CD4-positive, alpha-beta T cell treated with Interleukin-4 for 4 hours (primary cell): ENCODE data around the gene ASCC1.
A peak's percentile ranks its signal among the peaks of the same experiment; 100 is the strongest.

Experiments used
- DNase-seq: peaks from one replicate; pipeline ENCODE4 v3.0.0-alpha.2; 2020

ASCC1 gene

DNA sequence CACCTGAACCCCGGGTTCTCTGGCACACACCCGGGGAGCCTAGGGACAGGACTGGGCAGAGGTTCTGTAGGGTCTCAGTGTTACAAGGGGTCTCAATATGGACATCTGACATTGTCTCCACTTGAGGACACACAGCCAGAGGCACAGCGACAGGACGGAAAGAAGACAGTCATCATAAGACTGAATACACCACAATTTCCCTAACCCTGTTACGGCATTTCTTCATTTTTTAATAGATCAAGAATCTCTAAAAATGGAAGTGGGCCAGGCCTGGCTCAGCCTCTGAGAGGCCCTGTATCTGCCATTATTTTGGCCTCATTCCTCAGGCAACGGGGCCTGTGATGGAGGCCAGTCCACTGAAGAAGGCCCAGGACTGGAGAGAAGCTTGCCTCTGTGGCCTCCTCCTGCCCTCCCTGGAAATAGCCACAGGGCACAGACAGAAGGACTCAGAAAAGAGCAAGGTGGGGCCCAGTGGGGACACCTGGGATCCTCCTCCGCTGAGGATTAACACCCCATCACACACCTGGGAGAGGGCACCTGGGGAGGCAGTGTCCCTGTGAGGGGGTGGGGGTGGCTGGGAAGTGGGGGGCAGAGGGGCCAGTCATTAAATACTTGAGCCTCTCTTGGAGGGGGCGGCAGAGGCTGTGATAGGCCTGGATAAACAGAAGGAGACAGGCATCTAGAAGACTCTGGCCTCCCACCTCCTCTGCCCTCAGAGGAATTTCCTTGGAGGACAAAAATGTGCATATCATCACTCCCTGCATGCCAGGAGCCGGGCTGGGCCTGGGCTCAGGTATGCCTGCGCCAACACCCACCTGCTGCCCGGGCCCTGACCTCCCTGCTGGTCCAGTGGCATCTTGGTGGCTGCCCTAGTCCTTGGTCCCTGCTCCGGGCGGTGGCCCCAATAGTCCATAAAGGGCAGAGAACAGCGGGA lies 135.8 kb downstream of the ASCC1 start:
- no peak for DNase-seq

DNA sequence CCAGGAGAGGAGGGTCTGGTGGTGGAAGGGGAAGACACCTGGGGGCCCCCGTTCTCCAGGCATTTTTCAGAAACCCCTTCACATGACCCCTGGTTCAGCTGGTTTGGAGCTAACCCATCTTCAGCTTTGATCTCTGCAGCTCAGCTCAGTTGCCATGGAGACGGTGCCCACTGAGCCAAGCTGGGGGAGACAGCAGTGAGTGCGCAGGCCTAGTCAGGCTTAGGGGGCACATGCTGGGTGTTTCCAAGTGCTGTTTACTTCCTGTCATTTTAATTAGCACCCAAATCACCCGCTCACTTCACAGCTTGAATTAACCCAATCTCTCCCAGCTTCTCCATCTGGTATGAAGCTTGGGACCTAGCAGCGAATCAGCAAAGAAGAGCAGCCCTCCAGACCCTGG lies 136.7 kb downstream of the ASCC1 start:
- DNase-seq, result peak; percentile 91

DNA sequence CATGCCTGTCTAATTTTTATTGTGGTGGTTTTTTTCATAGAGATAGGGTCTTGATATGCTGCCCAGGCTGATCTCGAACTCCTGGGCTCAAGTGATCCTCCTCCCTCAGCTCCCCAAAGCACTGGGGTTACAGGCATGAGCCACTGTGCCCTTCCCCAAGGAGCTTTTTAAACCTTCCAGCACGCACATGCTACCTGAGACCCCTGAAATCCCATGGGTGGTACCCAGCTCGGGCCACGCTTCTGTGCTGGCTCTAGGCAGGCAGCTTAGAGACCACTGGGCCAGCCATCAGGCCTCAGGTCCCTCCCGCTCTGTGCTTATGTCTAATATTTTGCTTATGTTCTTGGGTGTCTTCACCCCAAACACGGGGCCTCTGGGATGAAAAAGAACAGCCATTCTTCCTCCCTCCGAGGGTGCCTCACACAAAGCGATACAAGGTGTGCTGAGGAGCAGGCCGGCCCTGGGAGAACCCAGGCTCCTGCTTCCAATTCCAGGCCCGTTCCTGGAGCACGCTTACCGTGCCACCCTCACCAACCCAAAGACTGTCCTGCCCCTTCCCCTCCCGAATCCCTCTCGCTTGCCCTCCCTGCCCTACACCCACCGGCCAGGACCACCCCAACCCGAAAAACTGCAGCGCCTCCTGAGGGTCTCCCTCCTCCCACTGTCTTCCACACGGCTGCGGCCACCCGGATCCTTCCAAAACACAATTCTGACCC lies 138.6 kb downstream of the ASCC1 start:
- DNase-seq, result no peak

DNA sequence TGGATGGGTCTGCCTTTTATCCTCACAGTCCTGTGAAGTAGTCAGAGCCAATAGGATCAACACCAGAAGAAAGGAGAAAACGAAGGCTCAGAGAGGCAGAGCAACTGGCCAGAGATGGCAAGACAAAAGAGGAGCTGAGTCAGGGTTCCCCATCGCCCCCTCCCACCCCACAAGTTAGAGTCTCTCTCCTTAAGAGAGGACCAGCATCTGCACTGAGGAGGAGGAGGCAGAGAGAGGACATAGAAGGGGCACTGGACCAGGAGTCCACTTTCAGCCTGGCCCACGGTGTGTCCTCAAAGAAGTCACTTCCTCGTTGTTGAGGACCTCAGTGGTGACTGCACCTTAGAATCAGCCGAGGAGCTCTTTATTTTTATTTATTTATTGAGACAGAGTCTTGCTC lies 139.3 kb downstream of the ASCC1 start:
- DNase-seq, result no peak

DNA sequence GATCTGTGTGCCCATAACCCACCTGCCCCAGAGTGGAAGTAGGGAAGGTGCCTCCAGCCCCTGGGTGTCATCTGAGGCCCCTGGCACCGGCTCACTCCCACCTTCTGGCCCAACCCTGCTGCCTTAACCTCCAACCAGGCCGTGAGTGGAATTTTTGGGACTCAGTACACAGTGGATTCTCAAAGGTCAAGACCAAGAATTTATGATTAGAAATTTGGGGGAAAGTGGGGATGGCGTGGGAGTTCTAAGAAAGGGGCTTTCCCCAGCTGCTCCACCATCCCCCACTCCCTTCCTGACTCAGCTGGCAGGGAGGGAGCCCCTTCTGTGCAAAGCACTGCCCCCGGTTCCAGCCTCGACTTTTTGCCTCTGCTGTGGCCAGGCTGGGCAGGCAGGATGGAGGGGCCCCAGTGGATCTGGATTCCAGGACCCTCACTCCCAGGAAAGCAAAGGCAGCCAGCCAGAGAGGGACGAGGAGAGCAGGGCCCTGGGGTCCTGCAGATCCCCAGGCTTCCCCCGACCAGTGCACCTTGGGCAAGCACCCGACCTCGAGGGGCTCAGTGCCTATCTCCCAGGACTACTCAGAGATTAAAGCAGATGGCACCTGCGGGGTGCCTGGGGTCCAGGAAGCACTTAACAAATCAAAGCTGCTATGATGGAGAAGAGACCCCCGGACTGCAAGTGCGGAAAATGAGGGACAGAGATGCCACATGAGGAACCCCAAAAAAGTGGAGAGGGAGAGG lies 140.5 kb downstream of the ASCC1 start:
- DNase-seq, result no peak

DNA sequence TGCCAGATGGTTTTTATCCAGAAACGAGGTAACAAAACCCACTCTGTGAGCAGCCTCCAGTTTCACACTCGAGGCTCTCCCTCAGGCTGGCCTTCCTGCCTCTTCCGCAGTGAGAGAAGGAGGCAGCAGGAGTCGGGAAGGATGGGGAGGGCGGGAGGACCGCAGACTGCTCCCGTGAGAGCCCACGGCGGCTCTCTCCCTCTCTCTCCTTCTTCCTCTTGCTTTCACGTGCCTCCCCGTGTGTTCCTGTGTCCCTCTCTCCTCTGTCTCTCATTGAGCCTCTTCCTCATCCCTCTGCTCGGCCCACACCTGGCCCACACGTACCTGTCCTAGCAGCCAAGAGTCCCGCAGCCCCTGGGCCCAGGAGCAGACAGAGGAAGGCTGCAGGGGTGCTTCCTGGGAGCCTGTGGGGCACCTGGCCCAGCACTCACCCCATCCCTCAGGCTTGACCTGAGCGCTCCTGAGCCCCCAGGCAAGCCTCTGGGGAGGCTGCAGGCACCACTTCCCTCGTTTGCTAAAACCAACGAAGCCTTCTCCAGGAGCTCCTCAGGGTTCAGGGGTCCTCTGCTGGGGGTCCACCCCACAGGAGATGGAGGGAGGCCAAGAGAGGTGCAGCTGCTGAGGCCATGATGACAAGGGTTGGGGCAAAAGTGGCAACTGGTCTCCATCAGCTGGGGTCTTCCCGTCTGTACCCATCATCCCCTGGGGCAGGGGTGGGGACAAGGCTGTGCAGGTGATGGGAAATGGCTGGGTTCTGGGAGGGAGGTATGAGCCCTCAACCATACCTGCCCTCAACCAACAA lies 141.3 kb downstream of the ASCC1 start:
- no peak for DNase-seq

DNA sequence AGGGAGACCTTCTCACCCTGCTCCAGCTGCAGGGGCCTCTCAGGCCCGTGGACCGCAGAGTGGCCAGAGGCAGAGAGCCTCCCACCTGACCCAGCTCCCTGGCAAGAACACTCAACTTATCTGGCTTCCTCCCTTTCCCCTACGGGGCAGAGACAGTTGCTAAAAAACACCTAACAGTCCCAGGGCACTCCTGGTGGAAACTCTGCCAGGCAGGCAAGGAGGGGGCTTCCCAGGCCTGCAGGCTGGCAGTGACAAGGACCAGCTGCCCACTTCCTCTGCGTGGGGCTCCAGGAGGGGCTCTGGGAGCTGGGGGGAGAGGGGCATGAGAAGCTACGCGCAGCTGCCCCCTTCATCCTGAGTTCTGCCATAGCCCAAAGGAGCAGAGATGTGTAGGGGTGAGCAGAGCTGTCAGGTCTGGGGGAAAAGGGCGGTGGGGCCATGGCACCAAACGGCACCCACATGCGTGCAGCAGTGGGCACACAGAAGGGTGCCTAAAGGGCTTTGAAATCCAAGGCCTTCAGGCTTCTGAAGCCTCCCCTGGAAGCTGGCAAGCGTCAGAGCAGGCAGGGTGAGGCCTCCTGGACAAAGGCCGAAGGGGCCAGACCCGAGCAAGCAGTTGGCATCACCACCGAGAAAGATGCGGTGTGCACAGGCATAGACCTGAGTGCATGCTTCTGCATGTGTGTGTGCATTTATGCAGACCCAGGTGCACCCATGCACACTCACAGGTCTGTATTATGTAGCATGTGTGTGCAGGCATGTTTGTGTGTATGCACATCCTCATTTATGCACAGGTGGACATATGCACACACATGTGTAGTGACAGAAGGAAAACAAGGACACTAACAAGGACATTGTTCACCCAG lies 142.1 kb downstream of the ASCC1 start:
- no peak for DNase-seq

DNA sequence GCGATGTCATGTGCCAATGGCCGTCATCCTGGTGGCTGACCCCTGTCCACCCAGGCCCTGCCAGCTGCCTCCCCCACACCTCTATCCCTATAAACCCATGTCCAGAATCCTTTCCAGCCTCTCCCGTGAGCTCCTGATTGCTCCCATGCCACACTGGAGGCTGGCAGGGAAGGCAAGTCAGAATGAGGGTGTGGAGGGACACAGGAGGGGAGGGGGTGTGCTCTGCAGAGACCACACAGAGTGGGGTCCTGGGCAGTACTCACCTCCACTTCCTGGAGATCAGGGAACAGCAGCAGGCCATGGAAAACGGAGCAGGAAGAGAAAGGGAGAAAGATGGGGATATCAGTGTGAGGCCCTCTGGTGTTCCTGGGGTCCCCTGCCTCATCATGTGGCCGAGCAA lies 143.4 kb downstream of the ASCC1 start:
- DNase-seq, result no peak

DNA sequence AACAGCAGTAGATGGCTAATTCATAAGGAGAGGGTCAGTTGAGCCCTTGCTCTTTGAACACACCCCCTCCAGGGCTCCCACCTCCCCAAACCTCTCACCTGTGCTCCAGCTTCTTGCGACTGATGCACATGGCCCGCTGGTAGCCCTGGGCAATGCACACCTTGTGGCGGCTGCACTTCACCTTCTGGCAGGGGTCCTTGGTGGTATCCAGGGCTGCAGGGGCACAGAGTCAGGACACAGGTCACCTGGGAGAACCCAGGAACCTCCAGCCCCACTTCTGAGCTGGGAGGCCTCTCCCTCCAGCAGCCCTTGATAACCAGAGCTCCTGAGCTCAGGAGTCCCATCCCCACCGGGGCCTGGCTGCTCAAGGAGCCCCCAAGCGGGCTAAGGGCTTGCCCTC lies 144.0 kb downstream of the ASCC1 start:
- DNase-seq, result no peak

DNA sequence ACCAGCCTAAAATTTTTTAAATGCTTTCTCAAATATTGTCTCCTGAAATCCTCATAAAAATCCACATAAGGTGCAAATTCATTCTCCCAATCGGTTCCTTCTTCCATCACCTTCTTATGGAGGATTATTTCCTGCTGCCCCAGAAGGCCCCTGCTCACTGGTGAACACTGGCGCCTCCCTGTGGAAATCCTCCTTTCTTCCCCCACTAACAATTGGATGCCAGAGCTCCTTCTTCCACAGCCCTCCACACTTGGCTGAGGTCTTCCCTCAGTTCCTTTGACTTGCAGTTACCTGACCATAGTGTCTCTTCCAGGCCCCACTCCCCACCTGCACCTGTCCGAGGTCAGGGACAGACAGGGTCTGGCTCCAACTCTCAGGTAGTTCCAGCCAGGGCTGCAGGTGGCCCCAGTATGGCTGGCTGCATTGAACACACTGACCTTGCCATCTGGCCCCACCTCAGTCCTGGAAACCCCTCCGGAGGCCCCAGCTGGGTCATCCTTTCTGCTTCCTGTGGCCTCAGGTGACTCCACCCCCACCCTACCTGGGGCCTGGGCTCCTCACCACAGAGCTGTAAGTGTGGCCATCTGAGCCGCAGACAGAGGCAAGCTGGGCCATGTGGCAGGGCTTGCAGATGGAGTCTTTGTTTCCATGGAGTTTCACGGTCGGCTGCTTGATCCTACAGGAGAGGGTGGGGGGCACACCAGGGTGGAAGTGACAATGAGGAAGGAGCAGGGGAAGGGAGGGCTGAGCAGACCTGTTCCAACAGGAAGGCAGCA lies 146.1 kb downstream of the ASCC1 start:
- DNase-seq, result no peak

DNA sequence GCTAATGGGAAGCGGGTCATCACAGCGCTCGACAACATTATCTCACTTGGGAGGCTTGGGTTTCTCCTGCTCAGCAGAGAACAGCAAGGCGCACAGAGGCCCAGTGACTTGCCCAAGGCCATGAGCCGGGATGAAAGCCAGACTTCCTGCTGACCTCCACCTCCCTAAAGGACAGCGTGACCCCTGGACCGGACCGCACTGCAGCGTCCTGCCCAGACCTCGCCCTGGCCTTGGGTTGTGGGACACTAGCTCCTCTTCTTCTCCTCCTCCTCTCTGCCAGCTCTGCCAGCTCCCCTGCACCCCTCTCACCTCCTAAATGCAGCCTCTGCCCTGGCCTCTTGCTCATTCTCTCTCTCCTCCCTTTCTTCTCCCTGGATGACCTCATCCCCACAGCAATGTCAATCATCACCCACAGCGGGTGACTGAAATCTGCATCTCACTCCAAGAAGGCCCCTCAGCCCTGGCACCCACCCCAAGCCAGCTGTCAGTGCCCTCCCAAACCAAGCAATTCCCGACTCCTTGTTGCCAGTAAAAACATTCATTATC lies 147.1 kb downstream of the ASCC1 start:
- no peak for DNase-seq

DNA sequence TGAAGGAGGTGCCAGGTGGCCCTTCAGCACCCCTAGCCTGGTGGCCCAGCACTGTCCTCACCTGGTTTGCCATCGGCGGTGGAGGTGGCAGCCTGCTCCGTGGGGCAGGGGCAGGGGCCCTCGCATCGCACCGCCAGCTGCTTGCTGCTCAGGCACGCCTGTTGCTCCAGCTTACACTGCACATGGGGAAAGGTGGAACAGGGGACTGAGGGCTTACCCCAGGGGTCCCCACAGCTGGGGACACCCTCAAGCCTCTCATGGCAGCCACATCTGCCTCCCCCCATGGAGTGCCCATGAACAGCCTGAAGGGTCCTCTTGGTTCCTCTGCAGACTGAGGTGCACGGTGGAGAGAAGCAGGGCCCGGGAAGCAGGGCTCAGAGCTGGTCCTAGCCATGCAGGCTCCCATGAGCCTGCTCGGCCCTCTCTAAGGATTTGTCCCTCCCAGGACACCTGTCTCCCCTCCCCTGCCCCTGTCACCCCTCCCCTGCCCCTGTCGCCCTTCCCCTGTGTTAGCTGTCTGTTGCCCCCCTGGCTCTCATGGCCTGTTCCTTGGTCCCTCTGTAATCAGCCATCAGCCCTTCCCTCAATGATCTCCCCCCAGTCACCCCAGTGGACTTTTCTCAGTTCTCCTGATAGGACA lies 147.8 kb downstream of the ASCC1 start:
- DNase-seq, result no peak

DNA sequence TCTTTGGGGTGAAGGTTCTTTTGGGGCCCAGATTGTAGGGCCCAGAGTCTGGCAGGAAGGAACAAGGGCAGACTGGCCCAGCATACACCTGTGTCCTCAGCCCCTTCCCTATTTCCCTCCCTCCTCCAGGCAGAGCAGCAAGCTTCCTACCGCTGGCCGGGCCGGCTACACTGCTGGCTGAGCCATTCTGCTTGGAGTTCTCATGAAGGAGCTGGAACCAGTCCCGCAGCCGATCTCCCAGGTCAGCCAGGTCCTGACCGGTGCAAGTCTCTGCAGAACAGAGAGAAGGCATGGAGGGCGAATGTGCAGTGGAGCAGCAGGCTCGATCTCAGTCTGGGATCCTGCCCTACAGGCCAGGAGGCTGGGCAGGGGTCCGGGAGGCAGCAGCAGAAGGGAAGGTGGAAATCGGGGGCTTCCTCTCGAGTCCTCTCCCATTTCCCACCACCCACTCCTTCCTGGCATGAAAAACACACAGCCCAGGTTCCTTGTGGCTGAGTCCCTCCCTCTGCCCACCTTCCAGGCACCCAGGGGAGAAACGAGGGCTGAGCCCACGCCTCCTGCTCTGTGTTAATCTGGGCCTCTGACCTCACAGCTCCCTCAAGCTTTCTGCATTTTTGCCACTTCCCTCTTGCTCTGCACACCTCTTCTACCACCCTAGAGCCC lies 148.5 kb downstream of the ASCC1 start:
- no peak for DNase-seq

DNA sequence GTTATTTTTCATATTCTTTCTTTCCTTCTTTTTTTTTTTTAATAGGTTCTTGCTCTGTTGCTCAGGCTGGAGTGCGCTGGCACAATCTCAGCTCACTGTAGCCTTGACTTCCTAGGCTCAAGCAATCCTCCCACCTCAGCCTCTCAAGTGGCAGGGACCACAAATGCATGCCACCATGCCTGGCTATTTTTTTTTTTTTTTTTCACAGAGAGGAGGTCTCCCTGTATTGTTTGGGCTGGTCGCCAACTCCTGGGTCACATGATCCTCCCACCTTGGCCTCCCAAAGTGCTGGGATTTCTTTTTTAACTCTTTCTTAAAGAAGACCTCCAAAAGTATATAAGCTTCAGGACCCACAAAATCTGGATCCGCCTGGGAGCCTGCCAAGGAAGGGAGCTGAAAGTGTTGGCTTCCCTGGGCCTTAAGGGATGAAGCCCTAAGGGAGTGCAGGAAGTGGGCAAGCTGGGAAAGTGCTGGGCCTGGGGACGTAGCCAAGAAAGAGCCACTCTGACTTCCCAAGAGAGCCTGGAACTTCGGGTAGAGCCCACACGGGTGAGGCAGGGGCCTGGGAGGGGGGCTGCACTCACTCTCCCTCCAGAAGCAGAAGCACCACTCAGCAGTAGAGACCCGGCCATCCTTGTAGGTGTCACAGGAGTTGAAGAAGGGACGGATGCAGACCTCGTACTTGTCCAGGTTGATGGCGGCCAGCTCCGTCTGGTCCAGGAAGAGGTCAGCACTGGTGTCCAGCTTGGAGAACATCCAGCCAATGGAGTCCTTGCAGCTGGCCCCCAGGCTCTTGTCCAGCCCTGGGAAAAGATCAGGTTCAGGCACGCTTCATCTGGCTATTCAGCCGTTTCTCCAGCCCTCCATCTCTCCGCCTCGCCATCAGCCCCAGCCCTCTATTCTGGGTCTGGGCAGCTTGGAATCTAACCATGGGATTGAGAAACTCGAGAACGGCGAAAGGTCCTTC lies 149.5 kb downstream of the ASCC1 start:
- DNase-seq, result no peak

DNA sequence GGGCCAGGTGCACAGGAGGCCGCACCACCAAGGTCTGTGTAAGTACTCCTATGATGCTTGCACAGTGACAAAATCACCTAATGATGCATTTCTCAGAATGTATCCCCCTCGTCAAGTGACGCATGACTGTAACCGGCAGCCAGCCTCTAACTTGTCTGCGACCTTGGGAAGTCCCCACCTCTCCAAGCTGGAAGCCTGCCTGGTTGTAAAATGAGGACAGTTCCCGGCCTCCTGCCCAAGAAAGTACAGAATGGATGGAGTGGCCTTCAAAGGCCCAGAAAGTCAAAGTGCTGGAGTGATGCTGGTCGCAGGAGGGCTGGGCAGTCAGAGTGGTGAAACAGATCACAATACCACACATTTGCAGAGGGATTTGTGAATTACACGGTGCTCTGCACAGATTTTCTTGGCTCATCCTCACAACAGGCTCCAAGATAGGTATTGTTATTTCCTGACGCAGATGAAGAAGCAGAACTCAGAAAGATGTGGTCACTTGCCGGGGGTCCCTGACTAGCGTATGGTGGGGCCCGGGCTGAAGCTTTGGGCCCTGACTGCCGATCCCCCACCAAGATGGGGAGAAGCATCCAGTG lies 150.5 kb downstream of the ASCC1 start:
- no peak for DNase-seq

DNA sequence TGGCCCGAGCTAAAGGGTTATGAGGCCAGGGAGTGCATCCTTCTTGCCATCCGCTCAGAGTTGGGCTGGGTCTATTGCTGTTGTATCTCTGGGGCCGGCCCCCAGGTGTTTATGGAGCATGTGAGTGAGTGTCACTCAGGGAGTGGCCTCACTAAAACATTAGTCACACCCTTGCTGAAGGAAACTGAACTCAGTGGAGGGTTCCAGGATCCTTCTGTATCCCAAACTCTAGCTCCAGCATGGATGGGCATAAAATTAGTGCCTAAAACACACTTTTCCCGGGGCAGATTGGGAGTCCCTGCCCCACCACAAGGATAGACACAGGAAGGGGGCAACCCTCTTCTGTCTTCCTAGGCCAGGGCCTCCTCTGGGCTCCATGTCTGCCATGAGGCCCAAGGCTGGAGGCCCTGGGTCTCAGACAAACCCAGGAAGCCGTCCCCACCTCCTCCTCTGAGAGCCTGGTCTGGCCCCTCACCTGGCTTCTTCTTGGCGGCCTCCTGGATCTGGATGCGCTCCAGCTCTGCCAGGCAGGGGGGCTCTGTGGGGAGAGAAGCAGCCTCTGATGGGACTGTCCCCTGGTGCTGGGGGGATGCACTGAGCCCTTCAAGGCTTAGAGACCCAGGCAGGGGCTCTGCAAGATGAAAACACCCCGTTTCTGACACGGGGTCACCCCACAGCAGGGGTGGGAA lies 152.2 kb downstream of the ASCC1 start:
- no peak for DNase-seq
